Heart right ventricle (tissue), 16 donors: ENCODE measurements around the gene CDH12. TPM values are rescaled to one million over a fixed set of nuclear protein-coding genes. Genes with fewer than 3 reads are reported as not detected.

Source experiments
- ATAC-seq, 8 donors: fragments of 200-7000 bp; cut with Tn5 transposase; one replicate each; pipeline ENCODE4 v1.9.1; 2020; ENCODE audit warnings: mild to moderate bottlenecking in 8 of 8, moderate library complexity in 8 of 8, moderate number of reproducible peaks in 1 of 8
- DNase-seq, 2 donors: peaks; one replicate each; pipeline ENCODE4 v3.0.0-alpha.2; 2020
- H3K27ac ChIP-seq, 10 donors: fragments of 200-600 bp; sonication (generic) in 2 of 10; one replicate each; pipeline versions ENCODE4 v1.5.0 to v1.8.0; 2020 to 2022; ENCODE audit warnings: mild to moderate bottlenecking in 3 of 10
- H3K27me3 ChIP-seq, 7 donors: fragments of 200-600 bp; one replicate each; pipeline ENCODE4 v1.8.0; 2021 to 2022; ENCODE audit warnings: mild to moderate bottlenecking in 2 of 7
- H3K36me3 ChIP-seq, 9 donors: fragments of 200-600 bp; sonication (generic) in 1 of 9; one replicate each; pipeline versions ENCODE4 v1.5.0 to v1.8.0; 2020 to 2022; ENCODE audit warnings: mild to moderate bottlenecking in 2 of 9
- H3K4me1 ChIP-seq, 9 donors: fragments of 200-600 bp; sonication (generic) in 1 of 9; one replicate each; pipeline versions ENCODE4 v1.5.0 to v1.8.0; 2020 to 2022; ENCODE audit warnings: mild to moderate bottlenecking in 4 of 9
- H3K4me3 ChIP-seq, 10 donors: fragments of 200-600 bp; sonication (generic) in 2 of 10; one replicate each; pipeline versions ENCODE4 v1.5.0 to v1.8.0; 2020 to 2022; ENCODE audit warnings: mild to moderate bottlenecking in 7 of 10, moderate library complexity in 2 of 10
- H3K9me3 ChIP-seq, 11 donors: fragments of 200-600 bp in 10 of 11; sonication (generic) in 2 of 11; one replicate each; pipeline versions ENCODE4 v1.5.0 to v1.8.0; 2013 to 2022; ENCODE audit warnings: mild to moderate bottlenecking in 2 of 11, control low read depth in 1 of 11, moderate library complexity in 1 of 11
- WGBS, 2 donors: extraction: QIAGEN DNeasy Blood & Tissue Kit; methylation state at CpG; one replicate each; pipeline ENCODE4 v1.1.7; 2013; ENCODE audit warnings: inconsistent platforms in 1 of 2; 5-methylcytosine and 5-hydroxymethylcytosine counted together
- intact Hi-C, 10 donors: fragments of 100-400 bp; cut with DNase I; formaldehyde crosslinking; loops; one replicate each; pipeline versions ENCODE4 v1.11.1 to v1.14.2; 2022
- polyA plus RNA-seq, 2 donors: library from polyadenylated mRNA; stranded (reverse); fragments of 200-250 nt; gene quantifications; one replicate each; pipeline ENCODE4 v1.2.3, GENCODE V29; 2013
- total RNA-seq, 10 donors: library from RNA; stranded (reverse); fragmentation: NEBNext Ultra II Directional in 3 of 10; extraction: Animal tissue kit (Norgen Biotek cat#: 25700) in 3 of 10; gene quantifications; one replicate each; pipeline versions ENCODE4 v1.2.1 to v1.2.4, GENCODE V29; 2021 to 2023
- TF ChIP-seq, protein P1 (sequence below), 9 donors: fragments of 200-600 bp; sonication (generic) in 2 of 9; IDR thresholded peaks; one replicate each; pipeline versions ENCODE4 v1.5.0 to v1.8.0; 2021 to 2022; ENCODE audit warnings: antibody characterized with exemption in 9 of 9, mild to moderate bottlenecking in 5 of 9, moderate library complexity in 1 of 9
- donor health status: Arrhythmogenic right ventricular cardiomyopathy.
- donor health status: ischemic (EF 13 %, LVEDD 7.1; RV severe dilation, severe dysfunction).
- donor health status: healthy with polysubstance abuse.
- donor health status: DM: no; HTN: yes; CAD: no.
- donor health status: DM: no; HTN: no; CAD: no.
- donor health status: ischemic (EF 25% LVEDD 6.9; RV normal size, moderate dysfunction).
- donor health status: ischemic (EF 25% LVEDD 5.7; RV mildly dilated, moderate dysfunction).
- donor health status: healthy.
- donor health status: DM: yes; HTN: yes; CAD: no.
- donor health status: Ischemic cardiomyopathy.
- donor health status: ischemic (EF 35%, LVEDD 5.7; RV mildly dilated, moderate dysfunction).
- donor health status: nonischemic (EF 11% LVEDD 7.7; RV severe dilation, severe dysfunction).
- donor health status: DM: yes; HTN: yes; CAD: no.
- donor health status: PGD.
- donor health status: ischemic (EF 29% LVEDD 5.4; RV normal size, mild dysfunction).
- donor health status: nonischemic (EF 23%, LVEDD 6.1; RV moderate dilation, normal function).

Gene CDH12
- total and polyA plus RNA-seq, 12 donors: not detected

DNA sequence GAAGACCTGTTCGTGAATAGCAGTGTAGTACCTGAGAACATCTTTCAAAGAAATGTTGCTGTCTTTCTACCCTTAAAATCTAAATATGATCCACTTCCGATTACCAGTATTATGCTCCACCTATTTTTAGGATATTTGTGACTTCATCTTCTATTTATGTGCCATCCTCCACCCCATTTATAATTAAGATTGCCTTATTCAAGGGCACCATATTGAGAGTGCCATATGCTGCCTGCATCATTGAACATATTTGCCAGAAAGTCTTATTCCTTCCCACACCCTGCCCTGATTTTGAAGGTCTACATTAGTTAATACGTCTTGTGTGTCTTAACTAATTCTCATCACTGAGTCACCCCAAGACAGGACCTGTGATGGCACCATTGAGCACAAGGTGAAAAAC, 1076.7 kb downstream of the CDH12 start:
- 88 to 93% methylated on average over 3 of the region's 3 CpGs for WGBS, 2 donors

DNA sequence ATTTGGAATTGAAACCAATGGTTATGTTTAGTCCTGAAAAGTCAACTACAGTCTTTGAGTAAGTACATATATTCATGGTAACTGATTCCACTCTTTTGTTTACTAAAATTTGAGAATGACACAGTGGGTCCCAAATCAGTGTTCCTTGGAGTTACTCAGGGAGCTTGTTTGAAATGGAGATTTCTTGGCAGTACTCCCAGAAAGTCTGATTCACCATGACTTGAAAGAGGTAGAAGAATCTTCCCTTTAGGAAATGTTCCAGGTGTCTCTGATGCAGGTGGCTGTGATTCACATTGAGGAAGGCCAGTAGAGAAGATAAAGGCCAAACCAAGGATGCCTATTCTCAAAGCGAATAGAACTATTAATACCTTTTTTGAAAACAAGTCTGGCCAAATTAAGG, 1078.3 kb downstream of the CDH12 start:
- Histone ChIP-seq H3K27ac (no peak overlapping the region), H3K36me3 (no peaks in the 10 kb centered on the region), H3K9me3 (no peaks in the 10 kb centered on the region), H3K27me3 (no peaks in the 10 kb centered on the region), H3K4me1 (no peaks in the 10 kb centered on the region), H3K4me3 (no peak overlapping the region)
- no peak for ATAC-seq
- DNase-seq: no peak
- WGBS, 2 donors: 77 to 81% methylated on average over 1 of the region's 1 CpG
- intact Hi-C loops: no loop called here
- TF ChIP-seq, protein P1, sequence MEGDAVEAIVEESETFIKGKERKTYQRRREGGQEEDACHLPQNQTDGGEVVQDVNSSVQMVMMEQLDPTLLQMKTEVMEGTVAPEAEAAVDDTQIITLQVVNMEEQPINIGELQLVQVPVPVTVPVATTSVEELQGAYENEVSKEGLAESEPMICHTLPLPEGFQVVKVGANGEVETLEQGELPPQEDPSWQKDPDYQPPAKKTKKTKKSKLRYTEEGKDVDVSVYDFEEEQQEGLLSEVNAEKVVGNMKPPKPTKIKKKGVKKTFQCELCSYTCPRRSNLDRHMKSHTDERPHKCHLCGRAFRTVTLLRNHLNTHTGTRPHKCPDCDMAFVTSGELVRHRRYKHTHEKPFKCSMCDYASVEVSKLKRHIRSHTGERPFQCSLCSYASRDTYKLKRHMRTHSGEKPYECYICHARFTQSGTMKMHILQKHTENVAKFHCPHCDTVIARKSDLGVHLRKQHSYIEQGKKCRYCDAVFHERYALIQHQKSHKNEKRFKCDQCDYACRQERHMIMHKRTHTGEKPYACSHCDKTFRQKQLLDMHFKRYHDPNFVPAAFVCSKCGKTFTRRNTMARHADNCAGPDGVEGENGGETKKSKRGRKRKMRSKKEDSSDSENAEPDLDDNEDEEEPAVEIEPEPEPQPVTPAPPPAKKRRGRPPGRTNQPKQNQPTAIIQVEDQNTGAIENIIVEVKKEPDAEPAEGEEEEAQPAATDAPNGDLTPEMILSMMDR (IDR thresholded peaks at IDR 0.05): no peak

More for the DNA sequence above, 1076.7 kb downstream of the CDH12 start:
- Histone ChIP-seq H3K27me3 (no peaks in the 10 kb centered on the region), H3K36me3 (no peaks in the 10 kb centered on the region), H3K27ac (no peak overlapping the region), H3K4me1 (no peaks in the 10 kb centered on the region), H3K4me3 (no peak overlapping the region), H3K9me3 (no peaks in the 10 kb centered on the region)
- no peak for ATAC-seq
- TF ChIP-seq, protein P1 (IDR thresholded peaks at IDR 0.05): no peak
- intact Hi-C loops: no loop called here
- DNase-seq: no peak

DNA sequence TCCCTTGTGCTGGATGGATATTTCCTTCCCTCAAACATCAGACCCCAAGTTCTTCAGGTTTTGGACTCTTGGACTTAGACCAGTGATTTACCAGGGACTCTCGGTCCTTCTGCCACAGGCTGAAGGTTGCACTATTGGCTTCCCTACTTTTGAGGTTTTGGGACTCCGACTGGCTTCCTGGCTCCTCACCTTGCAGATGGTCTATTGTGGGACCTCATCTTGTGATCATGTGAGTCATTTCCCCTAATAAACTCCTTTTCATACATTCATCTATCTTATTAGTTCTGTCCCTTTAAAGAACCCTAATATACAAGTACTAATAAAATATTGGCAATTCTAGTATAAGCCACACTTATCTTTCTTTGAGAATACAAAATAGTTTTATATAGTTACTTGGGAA, 1078.9 kb downstream of the CDH12 start:
- TF ChIP-seq, protein P1 (IDR thresholded peaks at IDR 0.05): no peak
- WGBS, 2 donors: 79% methylated on average over 2 of the region's 2 CpGs

DNA sequence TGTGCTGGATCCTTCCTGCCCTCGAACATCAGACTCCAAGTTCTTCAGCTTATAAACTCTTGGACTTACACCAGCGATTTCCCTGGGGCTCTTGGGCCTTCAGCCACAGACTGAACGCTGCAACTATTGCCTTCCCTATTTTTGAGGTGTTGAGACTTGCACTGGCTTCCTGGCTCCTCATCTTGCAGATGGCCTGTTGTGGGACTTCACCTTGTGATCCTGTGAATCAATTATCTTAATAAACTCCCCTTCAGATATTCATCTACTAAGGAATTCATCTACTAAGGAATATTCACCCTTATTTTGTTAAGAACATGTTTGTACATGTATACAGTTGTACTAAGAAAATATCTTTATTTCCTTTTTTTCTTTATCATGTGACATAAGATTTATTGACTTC, 1079.7 kb downstream of the CDH12 start:
- WGBS, 2 donors: 68 to 72% methylated on average over 3 of the region's 3 CpGs
- Histone ChIP-seq H3K27ac (no peak overlapping the region), H3K4me1 (no peaks in the 10 kb centered on the region), H3K9me3 (no peaks in the 10 kb centered on the region), H3K27me3 (no peaks in the 10 kb centered on the region), H3K36me3 (no peaks in the 10 kb centered on the region), H3K4me3 (no peak overlapping the region)
- intact Hi-C loops: no loop called here
- TF ChIP-seq, protein P1 (IDR thresholded peaks at IDR 0.05): no peak
- DNase-seq (no peak), ATAC-seq (no peak)

More for the DNA sequence above, 1078.9 kb downstream of the CDH12 start:
- H3K36me3 ChIP-seq: no peaks in the 10 kb centered on the region
- no peaks in the 10 kb centered on the region for H3K9me3 ChIP-seq
- intact Hi-C loops: no loop called here
- H3K27me3 ChIP-seq: no peaks in the 10 kb centered on the region
- no peak overlapping the region for H3K4me3 ChIP-seq
- H3K27ac ChIP-seq: no peak overlapping the region
- H3K4me1 ChIP-seq: no peaks in the 10 kb centered on the region
- no peak for ATAC-seq
- no peak for DNase-seq
